GM23338 (cell line): Measurements from ENCODE around the gene PARD3. TPM values are rescaled to one million over a fixed set of nuclear protein-coding genes. Genes with fewer than 3 reads are reported as not detected.

Experiments
- ATAC-seq: fragments of 200-7000 bp; cut with Tn5 transposase; 3 replicates; pipeline ENCODE4 v1.9.1; 2020
- DNase-seq: peaks from one replicate; pipeline ENCODE4 v3.0.0-alpha.2; 2015; ENCODE audit warnings: low spot score
- H2AFZ ChIP-seq: fragments of 200-600 bp; sonication (generic); 2 replicates; pipeline ENCODE4 v1.8.0; 2016; ENCODE audit warnings: antibody characterized with exemption, mild to moderate bottlenecking, moderate library complexity
- H3F3A ChIP-seq: fragments of 200-600 bp; sonication (generic); replicated peaks from 2 replicates; pipeline ENCODE4 v1.8.0; 2017; ENCODE audit warnings: antibody characterized with exemption, mixed run types, low read depth
- H3K27ac ChIP-seq: fragments of 200-600 bp; sonication (generic); 2 replicates; pipeline ENCODE4 v1.6.1; 2016; ENCODE audit warnings: low read depth
- H3K27me3 ChIP-seq: fragments of 200-600 bp; sonication (generic); 2 replicates; pipeline ENCODE4 v1.8.0; 2016; ENCODE audit warnings: mild to moderate bottlenecking, mixed run types, moderate library complexity; ENCODE audit not compliant: insufficient read depth
- H3K36me3 ChIP-seq: fragments of 200-600 bp; sonication (generic); 2 replicates; pipeline ENCODE4 v1.8.0; 2016; ENCODE audit warnings: mild to moderate bottlenecking; ENCODE audit not compliant: insufficient read depth
- H3K4me1 ChIP-seq: fragments of 200-600 bp; sonication (generic); 2 replicates; pipeline ENCODE4 v1.8.0; 2016; ENCODE audit warnings: mild to moderate bottlenecking, moderate library complexity; ENCODE audit not compliant: insufficient read depth
- H3K4me2 ChIP-seq: fragments of 200-600 bp; sonication (generic); 2 replicates; pipeline ENCODE4 v1.7.1; 2017; ENCODE audit warnings: mixed run types
- H3K4me3 ChIP-seq: fragments of 200-600 bp; sonication (generic); 2 replicates; pipeline ENCODE4 v1.6.1; 2016; ENCODE audit warnings: mixed run types
- H3K79me2 ChIP-seq: fragments of 200-600 bp; sonication (generic); replicated peaks from 2 replicates; pipeline ENCODE4 v1.8.0; 2017; ENCODE audit warnings: mild to moderate bottlenecking; ENCODE audit not compliant: insufficient read depth
- H3K9me2 ChIP-seq: fragments of 200-600 bp; sonication (generic); 2 replicates; pipeline ENCODE4 v1.8.0; 2017; ENCODE audit not compliant: insufficient read depth
- H4K20me1 ChIP-seq: fragments of 200-600 bp; sonication (generic); replicated peaks from 2 replicates; pipeline ENCODE4 v1.8.0; 2017; ENCODE audit warnings: mild to moderate bottlenecking; ENCODE audit not compliant: insufficient read depth
- H3K27ac Mint-ChIP-seq: 2 replicates; pipeline ENCODE4 v1.8.0; 2020; ENCODE audit warnings: inconsistent platforms, mild to moderate bottlenecking, moderate library complexity, mixed read lengths
- H3K27me3 Mint-ChIP-seq: 3 replicates; pipeline ENCODE4 v1.8.0; 2022; ENCODE audit warnings: low read depth, mild to moderate bottlenecking, moderate library complexity, mixed read lengths, inconsistent platforms; ENCODE audit not compliant: insufficient read depth, poor library complexity
- H3K36me3 Mint-ChIP-seq: 3 replicates; pipeline ENCODE4 v1.8.0; 2021; ENCODE audit warnings: low read depth, mild to moderate bottlenecking, inconsistent platforms, moderate library complexity, mixed read lengths
- H3K4me1 Mint-ChIP-seq: 3 replicates; pipeline ENCODE4 v1.8.0; 2020; ENCODE audit warnings: mild to moderate bottlenecking, inconsistent platforms, mixed read lengths
- H3K4me3 Mint-ChIP-seq: 3 replicates; pipeline ENCODE4 v1.8.0; 2021; ENCODE audit warnings: moderate library complexity, mild to moderate bottlenecking, inconsistent platforms, mixed read lengths
- H3K9me3 Mint-ChIP-seq: 3 replicates; pipeline ENCODE4 v1.8.0; 2020; ENCODE audit warnings: moderate library complexity, mild to moderate bottlenecking, inconsistent platforms, mixed read lengths
- CTCF ChIP-seq, 2 experiments: fragments of 200-600 bp in 1 of 2; sonication (generic) in 1 of 2; conservative IDR thresholded peaks; 2 replicates each; pipeline versions ENCODE4 v1.5.1 to v1.6.1; 2016 to 2017; ENCODE audit warnings: antibody characterized with exemption in 2 of 2, low read depth in 2 of 2, mild to moderate bottlenecking in 2 of 2, moderate library complexity in 1 of 2
- JUNB ChIP-seq: IDR thresholded peaks from one replicate; pipeline ENCODE4 v1.6.1; 2016; ENCODE audit warnings: antibody characterized with exemption; ENCODE audit not compliant: unreplicated experiment
- REST ChIP-seq: IDR thresholded peaks from one replicate; pipeline ENCODE4 v1.6.1; 2018; ENCODE audit warnings: antibody characterized with exemption; ENCODE audit not compliant: unreplicated experiment
- STAT1 ChIP-seq: IDR thresholded peaks from one replicate; pipeline ENCODE4 v1.6.1; 2016; ENCODE audit warnings: antibody characterized with exemption; ENCODE audit not compliant: unreplicated experiment
- ZNF331 ChIP-seq: fragments of 250-450 bp; sonication (Bioruptor Pico); IDR thresholded peaks from 2 replicates; pipeline ENCODE4 v1.5.0; 2020; ENCODE audit warnings: low read depth, mild to moderate bottlenecking, moderate library complexity
- ZNF462 ChIP-seq: fragments of 250-450 bp; sonication (Bioruptor Pico); IDR thresholded peaks from 2 replicates; pipeline ENCODE4 v1.5.0; 2020; ENCODE audit warnings: mild to moderate bottlenecking, moderate library complexity
- polyA plus RNA-seq: library from polyadenylated mRNA; unstranded; fragments of >200 nt; fragmentation: Nextera tagmentation; extraction: Ambion mirVana; gene quantifications from 2 replicates; pipeline ENCODE4 v1.2.1, GENCODE V29; 2016
- total RNA-seq: library from RNA; depleted of rRNA; stranded (reverse); fragments of >200 nt; shearing (Covaris generic); gene quantifications from 2 replicates; pipeline ENCODE4 v1.2.3, GENCODE V29; 2014

PARD3 gene
- total and polyA plus RNA-seq, 2 experiments from 2014 or later, result 30.2 to 51.4 TPM

- peaks cover 2% of the 10 kb centered on the region; the same call in 1 of the 3 replicates for H3K4me1 Mint-ChIP-seq
- Histone ChIP-seq H2AFZ (no peak overlapping the region), H3K4me2 (no peak overlapping the region), H3K79me2 (no peaks in the 10 kb centered on the region), H3F3A (no peaks in the 10 kb centered on the region), H3K9me2 (no peaks in the 10 kb centered on the region), H4K20me1 (no peaks in the 10 kb centered on the region), H3K4me1 (no peaks in the 10 kb centered on the region), H3K27me3 (no peaks in the 10 kb centered on the region), H3K36me3 (no peaks in the 10 kb centered on the region), H3K4me3 (no peak overlapping the region), H3K27ac (no peak overlapping the region)
- no peak overlapping the region for H3K27ac Mint-ChIP-seq
- TF ChIP-seq CTCF (conservative IDR thresholded peaks at IDR 0.05; ENCODE audit: low read depth in 2 of 2), result no peak
- H3K27me3 Mint-ChIP-seq, result peaks cover 2% of the 10 kb centered on the region
- peaks cover 20% of the 10 kb centered on the region for H3K9me3 Mint-ChIP-seq
- ATAC-seq (no peak), DNase-seq (no peak)
- no peak overlapping the region for H3K4me3 Mint-ChIP-seq
- H3K36me3 Mint-ChIP-seq, result peaks cover 5% of the 10 kb centered on the region; the same call in 1 of the 3 replicates
Observed at GRCh38 chr10:34094961-34095360, 720.1 kb downstream of the PARD3 start.

GRCh38 chr10:34094146-34094696 is 720.9 kb downstream of the PARD3 start:
- Histone ChIP-seq H3K9me2 (no peaks in the 10 kb centered on the region; the same call in 1 of the 2 replicates), H2AFZ (no peak overlapping the region), H3K4me2 (no peak overlapping the region), H3K36me3 (no peaks in the 10 kb centered on the region), H3K27me3 (no peaks in the 10 kb centered on the region), H3K79me2 (no peaks in the 10 kb centered on the region), H3F3A (no peaks in the 10 kb centered on the region), H4K20me1 (no peaks in the 10 kb centered on the region), H3K4me3 (no peak overlapping the region), H3K27ac (no peak overlapping the region), H3K4me1 (no peaks in the 10 kb centered on the region)
- H3K27ac Mint-ChIP-seq, result no peak overlapping the region
- ATAC-seq (no peak), DNase-seq (no peak)
- H3K4me3 Mint-ChIP-seq, result no peak overlapping the region
- peaks cover 13% of the 10 kb centered on the region for H3K9me3 Mint-ChIP-seq
- no peak for TF ChIP-seq ZNF462 (CRISPR knock-in tag)
- TF ChIP-seq STAT1, result no peak
- no peak for TF ChIP-seq ZNF331 (CRISPR knock-in tag)
- TF ChIP-seq REST, result no peak
- TF ChIP-seq JUNB, result no peak
- peaks cover 1% of the 10 kb centered on the region for H3K27me3 Mint-ChIP-seq
- H3K4me1 Mint-ChIP-seq, result peaks cover 2% of the 10 kb centered on the region; the same call in 2 of the 3 replicates
- H3K36me3 Mint-ChIP-seq, result no peaks in the 10 kb centered on the region; the same call in 2 of the 3 replicates
